PC-3 (cell line): ENCODE results near the gene SFMBT2. TPM values are rescaled to one million over a fixed set of nuclear protein-coding genes. Genes with fewer than 3 reads are reported as not detected.

Source experiments
- ATAC-seq: fragments of 200-7000 bp; cut with Tn5 transposase; 2 replicates; pipeline ENCODE4 v1.9.1; 2020; ENCODE audit warnings: mild to moderate bottlenecking, moderate library complexity
- BruUV-seq: library from RNA; stranded (reverse); fragments of 400-500 nt; replicated peaks from 2 replicates; lab custom pipeline; 2021; lab: Mats Ljungman, UMichigan
- CTCF ChIA-PET: fragments of 300-600 bp; sonication (Branson Sonifier 250); formaldehyde crosslinking; loops from one replicate; lab custom pipeline; 2022; ENCODE audit warnings: antibody characterized with exemption; lab: Charles Lee
- POLR2A ChIA-PET: fragments of 300-600 bp; sonication (Branson Sonifier 250); formaldehyde crosslinking; loops from one replicate; lab custom pipeline; 2022; ENCODE audit warnings: antibody characterized with exemption; ENCODE audit not compliant: unreplicated experiment; lab: Charles Lee
- DNase-seq: peaks from one replicate; pipeline ENCODE4 v3.0.0-alpha.2; 2015
- H2AFZ ChIP-seq: fragments of 300-600 bp; sonication (generic); 2 replicates; pipeline ENCODE4 v1.6.0; 2016; ENCODE audit warnings: antibody characterized with exemption, low read length
- H3F3A ChIP-seq: fragments of 300-600 bp; sonication (generic); one replicate; pipeline ENCODE4 v1.6.0; 2017; ENCODE audit warnings: antibody characterized with exemption, low read length, control low read depth, mild to moderate bottlenecking; ENCODE audit not compliant: unreplicated experiment
- H3K27ac ChIP-seq: fragments of 300-600 bp; sonication (generic); 2 replicates; pipeline ENCODE4 v1.5.1; 2016; ENCODE audit warnings: mild to moderate bottlenecking, low read length
- H3K27me3 ChIP-seq: fragments of 300-600 bp; sonication (generic); 2 replicates; pipeline ENCODE4 v1.6.1; 2016; ENCODE audit warnings: low read length, mixed read lengths
- H3K36me3 ChIP-seq: fragments of 300-600 bp; sonication (generic); 2 replicates; pipeline ENCODE4 v1.6.1; 2016; ENCODE audit warnings: low read depth, mixed run types, low read length, mixed read lengths
- H3K4me1 ChIP-seq: fragments of 300-600 bp; sonication (generic); 2 replicates; pipeline ENCODE4 v1.5.1; 2016; ENCODE audit warnings: low read length; ENCODE audit not compliant: insufficient read depth
- H3K4me2 ChIP-seq: fragments of 300-600 bp; sonication (generic); 2 replicates; pipeline ENCODE4 v1.6.0; 2016; ENCODE audit warnings: low read length
- H3K4me3 ChIP-seq: fragments of 300-600 bp; sonication (generic); 2 replicates; pipeline ENCODE4 v1.5.1; 2016; ENCODE audit warnings: mild to moderate bottlenecking, low read length, mixed read lengths
- H3K79me2 ChIP-seq: fragments of 300-600 bp; sonication (generic); 2 replicates; pipeline ENCODE4 v1.6.1; 2017; ENCODE audit warnings: low read length, mixed read lengths
- H3K9ac ChIP-seq: fragments of 300-600 bp; sonication (generic); 2 replicates; pipeline ENCODE4 v1.6.0; 2016; ENCODE audit warnings: mild to moderate bottlenecking, low read length
- H3K9me2 ChIP-seq: fragments of 300-600 bp; sonication (generic); replicated peaks from 2 replicates; pipeline ENCODE4 v1.6.1; 2016; ENCODE audit warnings: mixed run types, low read length, mixed read lengths
- H3K9me3 ChIP-seq: fragments of 300-600 bp; sonication (generic); 2 replicates; pipeline ENCODE4 v1.6.1; 2016; ENCODE audit warnings: low read length, mixed read lengths
- H4K20me1 ChIP-seq: fragments of 300-600 bp; sonication (generic); 2 replicates; pipeline ENCODE4 v1.6.1; 2016; ENCODE audit warnings: low read length, mixed read lengths
- EZH2 ChIP-seq: fragments of 300-600 bp; sonication (generic); IDR thresholded peaks from one replicate; pipeline ENCODE4 v1.6.1; 2017; ENCODE audit warnings: antibody characterized with exemption, mild to moderate bottlenecking, low read length; ENCODE audit not compliant: unreplicated experiment
- EZH2phosphoT487 ChIP-seq: fragments of 300-600 bp; sonication (generic); IDR thresholded peaks from 2 replicates; pipeline ENCODE4 v1.6.1; 2018; ENCODE audit warnings: mild to moderate bottlenecking, antibody characterized with exemption, low read length, borderline replicate concordance
- intact Hi-C: fragments of 100-400 bp; cut with micrococcal nuclease; formaldehyde crosslinking; loops from 2 replicates; pipeline ENCODE4 v1.9.0; 2023
- total RNA-seq: library from RNA; depleted of rRNA; stranded (reverse); fragments of >200 nt; gene quantifications from 2 replicates; pipeline ENCODE4 v1.2.3, GENCODE V29; 2014
- TF ChIP-seq, protein P1 (sequence below): fragments of 300-600 bp; sonication (generic); conservative IDR thresholded peaks from 2 replicates; pipeline ENCODE4 v1.5.1; 2017; ENCODE audit warnings: antibody characterized with exemption, low read depth, mild to moderate bottlenecking, low read length

Gene SFMBT2
- total RNA-seq, 1 experiment from 2014 or later = 1.9 TPM

DNA sequence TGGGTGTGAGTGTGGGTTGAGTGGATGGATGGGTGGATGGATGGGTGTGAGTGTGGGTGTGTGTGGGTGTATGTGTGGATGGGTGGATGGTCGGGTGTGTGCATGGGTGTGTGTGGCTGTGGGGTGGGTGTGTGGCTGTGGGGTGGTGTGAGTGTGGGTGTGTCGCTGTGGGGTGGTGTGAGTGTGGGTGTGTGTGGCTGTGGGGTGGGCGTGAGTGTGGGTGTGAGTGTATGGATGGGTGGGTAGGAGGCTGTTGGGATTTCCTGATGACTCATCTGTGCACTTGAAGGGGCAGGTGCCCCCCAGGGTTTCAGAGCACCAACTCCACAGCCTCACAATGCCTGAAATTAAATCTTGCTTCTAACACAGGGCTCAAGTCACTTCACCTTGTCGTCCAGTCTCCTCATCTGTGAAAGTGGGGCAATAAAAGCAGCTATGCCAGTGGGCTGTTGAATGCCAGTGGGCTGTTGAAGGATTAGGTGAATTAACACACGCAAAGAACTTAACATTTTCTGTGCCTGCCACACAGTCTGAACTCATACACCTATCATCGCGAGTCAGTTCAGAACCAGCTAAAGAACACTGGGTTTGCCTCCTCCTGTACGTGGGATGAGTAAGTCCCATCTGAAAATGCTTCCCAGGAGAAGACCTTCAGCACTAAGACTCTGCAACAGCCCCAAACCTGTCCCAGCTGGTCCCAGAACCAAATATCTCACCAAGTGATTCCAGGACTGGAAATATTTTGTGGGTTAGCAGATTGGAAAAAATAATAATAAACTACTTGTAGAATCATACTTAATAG lies 32.0 kb downstream of the SFMBT2 start:
- no peaks in the 10 kb centered on the region; the same call in 1 of the 2 replicates for H3K36me3 ChIP-seq
- H3F3A ChIP-seq = no peaks in the 10 kb centered on the region
- ATAC-seq (no peak), DNase-seq (no peak)
- no peak overlapping the region for H3K27ac ChIP-seq
- no peak overlapping the region for H3K9ac ChIP-seq
- TF ChIP-seq EZH2phosphoT487 = no peak
- TF ChIP-seq EZH2 = no peak
- TF ChIP-seq, protein P1, sequence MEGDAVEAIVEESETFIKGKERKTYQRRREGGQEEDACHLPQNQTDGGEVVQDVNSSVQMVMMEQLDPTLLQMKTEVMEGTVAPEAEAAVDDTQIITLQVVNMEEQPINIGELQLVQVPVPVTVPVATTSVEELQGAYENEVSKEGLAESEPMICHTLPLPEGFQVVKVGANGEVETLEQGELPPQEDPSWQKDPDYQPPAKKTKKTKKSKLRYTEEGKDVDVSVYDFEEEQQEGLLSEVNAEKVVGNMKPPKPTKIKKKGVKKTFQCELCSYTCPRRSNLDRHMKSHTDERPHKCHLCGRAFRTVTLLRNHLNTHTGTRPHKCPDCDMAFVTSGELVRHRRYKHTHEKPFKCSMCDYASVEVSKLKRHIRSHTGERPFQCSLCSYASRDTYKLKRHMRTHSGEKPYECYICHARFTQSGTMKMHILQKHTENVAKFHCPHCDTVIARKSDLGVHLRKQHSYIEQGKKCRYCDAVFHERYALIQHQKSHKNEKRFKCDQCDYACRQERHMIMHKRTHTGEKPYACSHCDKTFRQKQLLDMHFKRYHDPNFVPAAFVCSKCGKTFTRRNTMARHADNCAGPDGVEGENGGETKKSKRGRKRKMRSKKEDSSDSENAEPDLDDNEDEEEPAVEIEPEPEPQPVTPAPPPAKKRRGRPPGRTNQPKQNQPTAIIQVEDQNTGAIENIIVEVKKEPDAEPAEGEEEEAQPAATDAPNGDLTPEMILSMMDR = no peak
- H4K20me1 ChIP-seq = no peaks in the 10 kb centered on the region
- intact Hi-C loops = no loop called here
- H2AFZ ChIP-seq = no peak overlapping the region
- peaks cover 19% of the 10 kb centered on the region for H3K4me1 ChIP-seq
- ChIA-PET POLR2A (no interaction called here), CTCF (no interaction called here)
- no TSS peak for BruUV-seq
- H3K79me2 ChIP-seq = no peaks in the 10 kb centered on the region
- no peak overlapping the region for H3K4me2 ChIP-seq
- no peaks in the 10 kb centered on the region for H3K27me3 ChIP-seq
- no peak overlapping the region for H3K4me3 ChIP-seq
- no peaks in the 10 kb centered on the region for H3K9me3 ChIP-seq
- H3K9me2 ChIP-seq = no peaks in the 10 kb centered on the region

- POLR2A ChIA-PET = no interaction called here
- Histone ChIP-seq H3K27me3 (no peaks in the 10 kb centered on the region), H3K79me2 (no peaks in the 10 kb centered on the region), H3K4me3 (no peak overlapping the region), H4K20me1 (no peaks in the 10 kb centered on the region), H3F3A (no peaks in the 10 kb centered on the region), H2AFZ (no peak overlapping the region), H3K9me3 (no peaks in the 10 kb centered on the region), H3K36me3 (no peaks in the 10 kb centered on the region; the same call in 1 of the 2 replicates), H3K4me1 (peaks cover 19% of the 10 kb centered on the region), H3K27ac (no peak overlapping the region), H3K9me2 (no peaks in the 10 kb centered on the region), H3K9ac (no peak overlapping the region), H3K4me2 (no peak overlapping the region)
- BruUV-seq = no TSS peak
- intact Hi-C loops = no loop called here
- TF ChIP-seq EZH2phosphoT487 (no peak), EZH2 (no peak)
- TF ChIP-seq, protein P1 = no peak
- ATAC-seq (no peak), DNase-seq (no peak)
- CTCF ChIA-PET = no interaction called here
Measured at GRCh38 chr10:7377614-7378248, 33.1 kb downstream of the SFMBT2 start.
